GM21515 (cell line): Measurements from ENCODE around the gene PGP.
"Not testable (repeated sequence)": the region's sequence is repeated elsewhere in the genome, so short reads cannot be mapped to it uniquely, and the experiment has no call there.

Experiments used
- ATAC-seq: cut with Tn5 transposase; IDR thresholded peaks from one replicate; pipeline ENCODE4 v1.9.1; 2021; ENCODE audit not compliant: unreplicated experiment

PGP gene, protein sequence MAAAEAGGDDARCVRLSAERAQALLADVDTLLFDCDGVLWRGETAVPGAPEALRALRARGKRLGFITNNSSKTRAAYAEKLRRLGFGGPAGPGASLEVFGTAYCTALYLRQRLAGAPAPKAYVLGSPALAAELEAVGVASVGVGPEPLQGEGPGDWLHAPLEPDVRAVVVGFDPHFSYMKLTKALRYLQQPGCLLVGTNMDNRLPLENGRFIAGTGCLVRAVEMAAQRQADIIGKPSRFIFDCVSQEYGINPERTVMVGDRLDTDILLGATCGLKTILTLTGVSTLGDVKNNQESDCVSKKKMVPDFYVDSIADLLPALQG

DNA sequence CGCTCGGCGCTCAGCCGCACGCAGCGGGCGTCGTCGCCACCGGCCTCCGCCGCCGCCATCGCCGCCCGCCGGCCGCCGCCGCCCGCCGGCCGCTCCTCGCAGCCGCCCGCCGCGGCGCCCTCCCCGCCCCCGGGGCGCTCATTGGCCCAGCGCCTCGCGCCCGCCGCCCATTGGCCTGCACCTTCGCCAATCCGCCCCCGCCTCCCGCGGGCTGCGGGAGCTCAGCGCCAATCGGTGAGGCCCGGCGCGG, at the start of gene PGP:
Gene PGP (minus strand): TSS at position 122 of the 250 bp plus-strand sequence. CDS start 63 bp downstream, at position 59.
- peak; percentile 78 for ATAC-seq

GRCh38 chr16:2263026-2263425, 48.4 kb upstream of the PGP start:
- not testable (repeated sequence) for ATAC-seq

DNA sequence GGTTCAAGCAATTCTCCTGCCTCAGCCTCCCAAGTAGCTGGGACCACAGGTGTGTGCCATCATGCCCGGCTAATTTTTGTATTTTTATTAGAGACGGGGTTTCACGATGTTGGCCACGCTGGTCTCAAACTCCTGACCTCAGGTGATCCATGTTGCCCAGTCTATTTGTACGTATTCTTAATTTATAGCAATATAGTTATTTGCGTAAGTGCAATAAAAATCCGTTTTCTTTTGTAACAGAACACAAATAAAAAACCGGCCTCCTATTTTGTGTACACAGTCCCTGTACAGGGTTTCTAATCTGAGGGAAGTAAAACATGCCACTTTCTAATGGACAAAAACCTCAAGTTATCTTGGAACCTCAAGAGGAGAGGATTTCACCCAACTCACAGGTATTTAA, 45.6 kb upstream of the PGP start:
- no peak for ATAC-seq

DNA sequence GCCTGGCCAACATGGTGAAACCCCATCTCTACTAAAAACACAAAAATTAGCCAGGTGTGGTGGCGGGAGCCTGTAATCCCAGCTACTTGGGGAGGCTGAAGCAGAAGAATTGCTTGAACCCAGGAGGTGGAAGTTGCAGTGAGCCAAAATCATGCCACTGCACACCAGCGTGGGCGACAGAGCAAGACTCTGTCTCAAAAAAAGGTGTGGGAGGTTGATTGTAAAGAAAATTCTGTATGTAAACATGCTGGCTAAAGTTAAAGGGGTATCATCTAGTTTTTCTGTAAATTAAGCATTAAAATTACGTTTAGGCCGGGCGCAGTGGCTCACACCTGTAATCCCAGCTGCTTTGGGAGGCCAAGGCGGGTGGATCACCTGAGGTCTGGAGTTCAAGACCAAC, 43.9 kb upstream of the PGP start:
- not testable (repeated sequence) for ATAC-seq

DNA sequence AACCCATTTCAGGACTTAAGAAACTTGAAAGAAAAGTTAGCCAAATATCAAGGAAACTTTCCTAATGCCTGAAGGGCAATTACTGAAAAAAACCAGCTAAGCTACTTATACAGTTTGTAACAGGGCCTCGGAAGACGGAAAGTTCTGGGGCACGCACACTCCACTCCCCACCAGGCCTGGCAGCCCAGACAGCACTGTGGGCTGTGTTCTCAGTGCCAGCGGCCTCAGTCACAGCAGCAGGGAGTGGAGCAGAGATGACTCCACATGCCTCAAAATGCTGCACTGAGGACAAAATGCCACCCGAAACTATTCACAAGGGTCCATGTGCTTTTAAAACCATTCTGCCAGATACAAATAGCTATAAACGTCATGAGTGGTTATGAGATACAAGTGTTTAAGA, 43.1 kb upstream of the PGP start:
- ATAC-seq, result no peak

GRCh38 chr16:2256531-2257140, 42.0 kb upstream of the PGP start:
- no peak for ATAC-seq

DNA sequence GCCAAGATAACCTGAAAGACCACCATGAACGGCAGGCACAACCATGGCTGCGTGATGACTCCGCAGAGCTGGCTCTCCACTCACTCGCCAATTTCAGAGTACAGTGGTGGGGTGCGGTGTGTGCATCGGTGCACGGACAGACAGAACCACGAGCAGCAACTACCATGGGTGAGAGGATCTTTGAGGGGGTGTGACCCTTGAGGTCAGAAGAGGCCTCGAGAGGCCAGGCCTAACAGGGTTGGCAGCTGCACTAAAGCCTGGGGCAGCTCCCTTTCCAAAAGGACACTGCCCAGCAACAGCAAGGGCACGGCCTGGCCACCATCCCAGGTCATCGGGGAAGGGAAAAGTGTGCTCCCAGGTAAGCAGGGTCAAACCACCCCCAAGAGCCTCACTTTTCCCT, 38.7 kb upstream of the PGP start:
- ATAC-seq, result no peak

DNA sequence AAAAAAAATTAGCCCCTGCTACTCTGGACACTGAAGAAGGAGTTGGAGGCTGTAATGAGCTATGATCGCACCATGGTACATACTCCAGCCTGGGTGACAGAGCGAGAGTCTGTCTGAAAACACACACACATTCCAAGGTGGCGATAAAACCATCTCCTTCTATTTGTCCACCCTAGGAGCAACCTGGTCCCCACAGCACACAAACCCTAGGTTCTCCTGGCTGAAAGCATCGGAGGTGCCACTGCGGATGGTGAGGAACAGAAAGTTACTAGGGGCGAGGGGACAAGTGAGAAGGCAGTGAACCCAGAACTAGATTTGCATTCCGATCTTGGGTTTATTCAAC, 38.1 kb upstream of the PGP start:
- ATAC-seq, result no peak

DNA sequence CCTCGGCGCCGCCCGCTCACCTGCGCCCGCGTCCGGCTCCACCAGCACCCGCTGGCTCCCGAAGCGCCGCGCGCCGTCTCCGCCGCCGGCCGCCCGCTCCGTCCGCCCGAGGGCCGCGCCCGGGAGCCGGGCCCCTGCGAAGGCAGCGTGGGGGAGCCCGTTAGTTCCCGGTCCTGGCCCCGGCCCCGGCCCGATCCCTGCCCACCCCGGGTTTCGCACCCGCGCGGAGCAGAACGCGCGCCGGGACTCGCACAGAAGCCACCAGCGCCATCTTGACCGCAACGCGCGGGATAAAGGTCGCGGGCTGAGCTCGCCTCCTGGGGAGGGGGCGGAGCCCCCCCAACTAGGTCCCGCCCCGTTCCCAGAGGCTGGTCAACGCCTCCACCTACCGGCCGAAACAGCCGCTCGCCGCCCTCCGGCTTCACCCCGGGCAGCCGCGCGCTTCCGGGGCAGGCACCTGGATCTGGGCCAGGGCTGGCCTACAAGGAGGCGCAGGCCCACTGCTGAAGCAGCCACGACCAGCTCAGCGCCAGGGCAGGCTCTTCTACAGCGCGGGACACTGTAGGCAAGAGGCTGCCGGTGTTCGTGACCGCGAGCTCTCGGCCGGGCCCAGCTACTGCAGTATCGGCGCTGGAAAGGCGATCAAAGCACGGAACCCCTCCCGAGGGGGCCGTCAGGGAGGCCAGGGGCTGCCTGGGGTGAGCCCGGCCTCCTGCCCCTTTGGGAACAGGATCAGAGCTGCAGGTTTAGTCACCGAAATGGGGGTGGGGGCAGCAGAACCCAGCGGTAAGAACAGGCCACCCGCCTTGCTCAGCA, 36.9 kb upstream of the PGP start, which contains the start of gene ECI1:
Gene ECI1 (minus strand): TSS at position 292 of the 816 bp plus-strand sequence. CDS start 21 bp downstream, at position 271.
- ATAC-seq, result peak; percentile 79

- no peak for ATAC-seq
These were observed 36.1 kb upstream of the PGP start for GRCh38 chr16:2250652-2251295.

DNA sequence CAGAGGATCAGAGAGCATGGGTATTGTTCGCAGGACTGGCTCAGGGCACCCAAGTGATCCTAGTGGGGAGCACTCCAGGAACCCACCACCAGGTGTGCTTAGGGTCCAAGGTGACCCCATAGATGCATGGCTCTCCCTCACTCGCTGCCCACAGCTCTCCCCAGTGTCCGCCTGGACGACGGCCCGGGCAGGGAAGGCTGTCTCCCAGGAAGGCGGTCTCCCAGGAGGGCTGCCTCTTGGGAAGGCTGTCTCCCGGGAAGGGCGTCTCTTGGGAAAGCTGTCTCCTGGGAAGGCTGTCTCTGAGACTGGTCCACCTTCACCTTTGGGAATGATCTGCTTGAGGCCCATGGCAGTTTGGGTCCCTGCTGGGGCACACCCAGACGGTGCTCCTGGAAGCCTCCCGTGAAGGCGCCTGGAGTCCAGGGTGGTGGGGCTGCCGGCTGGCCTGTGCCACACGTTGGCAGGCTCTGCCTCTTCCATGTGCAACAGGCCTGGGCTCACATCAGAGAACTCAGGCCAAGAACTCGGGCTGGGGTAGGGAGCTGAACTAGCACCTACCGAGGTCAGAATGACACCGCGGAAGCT, 31.8 kb upstream of the PGP start:
- no peak for ATAC-seq

- ATAC-seq, result no peak
These were observed 30.5 kb upstream of the PGP start for GRCh38 chr16:2244926-2245795.

DNA sequence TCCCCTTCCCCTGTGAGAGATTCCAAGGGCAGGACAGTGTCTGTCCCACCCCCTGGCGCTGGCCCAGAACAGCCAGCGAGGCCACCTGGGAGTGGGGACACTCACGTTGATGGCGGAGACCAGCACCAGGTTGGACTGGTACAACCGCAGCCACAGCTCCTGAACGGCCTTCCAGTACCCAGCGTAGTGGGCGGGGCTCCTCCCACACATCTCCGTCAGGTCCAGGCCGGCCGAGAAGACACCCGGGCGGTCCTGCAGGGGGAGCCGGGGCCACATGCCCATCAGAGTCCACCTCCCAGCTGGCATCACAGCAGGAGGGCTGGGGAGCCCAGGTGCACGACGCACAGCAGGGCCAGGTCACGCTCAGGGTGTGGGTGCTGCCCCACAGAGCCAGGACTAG, 29.7 kb upstream of the PGP start:
- no peak for ATAC-seq

DNA sequence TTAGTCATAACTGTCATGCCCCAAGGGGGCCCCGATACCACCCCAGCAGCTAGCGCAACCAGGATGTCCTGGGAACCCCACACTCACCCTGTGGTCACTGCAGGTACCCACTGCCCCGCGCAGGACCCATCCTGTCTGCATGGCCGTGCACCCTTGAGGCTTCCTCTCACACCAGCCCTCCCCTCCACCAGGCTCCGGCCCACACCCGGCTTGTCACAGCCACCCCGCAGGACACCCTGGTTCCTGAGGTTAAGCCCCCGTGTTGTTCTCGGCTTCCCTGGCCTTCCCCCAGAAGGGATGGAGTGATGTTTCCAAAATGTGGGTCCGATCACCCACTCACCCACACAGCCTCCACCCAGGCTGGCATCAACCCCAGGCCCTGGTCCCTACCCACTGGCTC, 29.1 kb upstream of the PGP start:
- no peak for ATAC-seq

GRCh38 chr16:2243031-2243528, 28.4 kb upstream of the PGP start:
- no peak for ATAC-seq

- no peak for ATAC-seq
These were observed 28.0 kb upstream of the PGP start for GRCh38 chr16:2242598-2242997.

- not testable (repeated sequence) for ATAC-seq
These were observed 25.7 kb upstream of the PGP start for GRCh38 chr16:2240331-2240730.

DNA sequence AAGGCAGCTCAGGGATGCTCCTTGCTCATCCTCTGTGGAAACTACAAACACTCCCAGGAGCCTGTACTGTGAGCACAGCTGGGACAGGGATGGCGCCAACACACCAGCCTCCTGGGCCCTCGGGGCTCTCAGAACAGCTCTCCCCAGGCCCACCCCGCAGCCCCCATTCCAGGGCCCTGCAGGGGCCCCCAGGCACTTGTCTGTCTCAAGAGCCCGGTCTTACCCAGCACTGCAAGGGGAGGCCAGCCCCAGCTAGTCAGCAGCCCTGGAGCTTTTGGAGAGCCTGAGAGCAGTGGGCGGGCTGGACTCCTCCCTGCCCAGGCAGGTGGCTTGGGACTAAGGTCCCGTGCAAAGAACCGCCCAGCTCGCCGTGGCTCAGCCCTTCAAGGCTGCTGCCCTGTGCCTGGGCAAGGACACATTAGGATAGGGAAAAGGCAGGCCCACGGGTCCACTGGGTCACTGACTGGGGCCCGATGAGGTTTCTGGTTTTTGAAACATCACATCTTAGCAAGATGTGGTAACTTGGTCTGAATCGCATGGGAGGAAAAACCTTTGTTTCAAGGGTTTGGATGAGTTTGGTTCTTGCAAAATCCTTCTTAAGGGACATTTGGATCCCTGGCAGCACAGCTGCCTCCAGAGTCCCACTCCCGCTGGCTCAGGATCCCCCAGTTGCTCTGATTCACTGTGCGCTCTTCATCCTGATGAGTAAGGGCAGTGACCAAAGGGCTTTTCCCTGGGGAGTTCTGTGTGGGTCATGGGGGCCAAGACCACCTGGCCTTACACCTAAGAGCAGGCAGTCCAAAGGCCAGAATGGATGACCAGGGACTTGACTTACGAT, 24.4 kb upstream of the PGP start:
- ATAC-seq, result no peak

GRCh38 chr16:2238150-2238837, 23.7 kb upstream of the PGP start:
- ATAC-seq, result no peak
